NCI-H526 treated with DMSO at 0.1 percent for 48 hours (cell line): ENCODE measurements around the gene PTDSS2.
"Not testable (repeated sequence)": the region's sequence is repeated elsewhere in the genome, so short reads cannot be mapped to it uniquely, and the experiment has no call there.

Source experiments
- DNase-seq: peaks from one replicate; lab custom pipeline; 2025; lab: John Stamatoyannopoulos, UW

PTDSS2 gene

DNA sequence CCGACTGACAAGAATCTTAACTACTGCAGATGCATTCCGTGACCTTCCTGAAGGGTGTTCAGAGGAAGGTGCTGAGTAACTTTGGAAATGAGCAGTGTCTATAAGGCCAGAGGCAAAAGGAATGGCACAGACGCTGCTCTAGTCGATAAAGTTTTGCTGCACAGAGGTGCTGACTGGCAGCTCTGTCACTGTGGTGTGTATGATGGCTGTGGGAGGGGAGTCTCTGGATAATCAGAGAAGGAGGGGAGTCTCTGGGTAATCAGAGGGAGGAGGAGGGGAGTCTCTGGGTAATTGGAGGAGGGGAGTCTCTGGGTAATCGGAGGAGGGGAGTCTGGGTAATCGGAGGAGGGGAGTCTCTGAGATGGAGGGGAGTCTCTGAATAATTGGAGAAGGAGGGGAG is 18.4 kb downstream of the PTDSS2 start:
- DNase-seq = no peak

DNA sequence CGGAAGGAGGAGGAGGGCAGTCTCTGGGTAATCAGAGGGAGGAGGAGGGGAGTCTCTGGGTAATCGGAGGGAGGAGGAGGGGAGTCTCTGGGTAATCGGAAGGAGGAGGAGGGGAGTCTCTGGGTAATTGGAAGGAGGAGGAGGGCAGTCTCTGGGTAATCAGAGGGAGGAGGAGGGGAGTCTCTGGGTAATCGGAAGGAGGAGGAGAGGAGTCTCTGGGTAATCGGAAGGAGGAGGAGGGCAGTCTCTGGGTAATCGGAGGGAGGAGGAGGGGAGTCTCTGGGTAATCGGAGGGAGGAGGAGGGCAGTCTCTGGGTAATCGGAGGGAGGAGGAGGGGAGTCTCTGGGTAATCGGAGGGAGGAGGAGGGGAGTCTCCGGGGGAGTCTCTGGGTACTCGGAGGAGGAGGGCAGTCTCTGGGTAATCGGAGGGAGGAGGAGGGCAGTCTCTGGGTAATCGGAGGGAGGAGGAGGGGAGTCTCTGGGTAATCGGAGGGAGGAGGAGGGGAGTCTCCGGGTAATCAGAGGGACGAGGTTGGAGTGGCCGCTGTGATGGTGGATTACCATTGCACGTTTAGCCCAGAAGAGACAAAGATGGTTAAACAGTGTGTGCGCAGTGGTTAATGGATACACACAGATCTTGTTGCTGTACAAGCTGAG is 19.1 kb downstream of the PTDSS2 start:
- not testable (repeated sequence) for DNase-seq

DNA sequence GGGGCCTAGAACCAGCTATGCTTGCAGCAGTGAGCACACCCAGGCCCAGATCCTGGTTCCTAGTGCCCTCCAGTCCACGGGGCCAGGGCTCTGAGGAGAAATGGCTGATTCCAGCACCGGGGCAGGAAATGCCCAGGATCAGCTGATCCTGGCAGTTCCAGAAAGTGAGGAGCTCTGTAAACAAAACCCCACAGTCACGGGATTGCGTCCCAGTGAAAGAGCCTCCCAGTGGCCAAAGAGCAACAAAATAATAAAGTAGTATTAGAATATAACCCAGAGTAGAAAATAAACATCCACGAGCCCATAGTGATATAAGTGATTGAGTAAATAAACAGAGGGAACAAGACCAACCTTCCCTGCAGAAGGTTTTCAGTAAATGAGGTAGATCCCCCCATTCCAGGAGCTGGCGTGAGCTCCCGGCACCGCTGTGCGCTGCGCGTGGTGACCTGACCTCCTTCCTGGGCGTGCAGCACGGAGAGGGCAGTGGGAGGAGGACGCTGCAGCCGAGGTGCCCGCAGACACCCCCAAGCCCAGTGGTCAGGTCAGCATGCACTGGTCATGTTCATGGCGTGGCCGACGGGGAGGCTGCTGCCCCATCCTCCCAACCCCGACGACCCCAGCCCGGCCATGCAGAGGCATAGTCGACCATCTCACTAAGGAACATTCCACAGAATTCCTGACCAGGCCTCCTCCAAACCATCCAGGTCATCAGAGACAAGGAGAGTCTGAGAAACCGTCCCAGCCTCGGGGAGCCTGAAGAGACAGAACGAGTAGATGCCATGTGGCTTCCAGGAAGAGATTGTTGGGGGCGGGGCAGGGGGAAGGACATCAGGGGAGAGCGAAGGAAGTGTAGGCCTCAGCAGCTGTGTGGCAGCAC is 19.8 kb downstream of the PTDSS2 start:
- peak; percentile 5 for DNase-seq

DNA sequence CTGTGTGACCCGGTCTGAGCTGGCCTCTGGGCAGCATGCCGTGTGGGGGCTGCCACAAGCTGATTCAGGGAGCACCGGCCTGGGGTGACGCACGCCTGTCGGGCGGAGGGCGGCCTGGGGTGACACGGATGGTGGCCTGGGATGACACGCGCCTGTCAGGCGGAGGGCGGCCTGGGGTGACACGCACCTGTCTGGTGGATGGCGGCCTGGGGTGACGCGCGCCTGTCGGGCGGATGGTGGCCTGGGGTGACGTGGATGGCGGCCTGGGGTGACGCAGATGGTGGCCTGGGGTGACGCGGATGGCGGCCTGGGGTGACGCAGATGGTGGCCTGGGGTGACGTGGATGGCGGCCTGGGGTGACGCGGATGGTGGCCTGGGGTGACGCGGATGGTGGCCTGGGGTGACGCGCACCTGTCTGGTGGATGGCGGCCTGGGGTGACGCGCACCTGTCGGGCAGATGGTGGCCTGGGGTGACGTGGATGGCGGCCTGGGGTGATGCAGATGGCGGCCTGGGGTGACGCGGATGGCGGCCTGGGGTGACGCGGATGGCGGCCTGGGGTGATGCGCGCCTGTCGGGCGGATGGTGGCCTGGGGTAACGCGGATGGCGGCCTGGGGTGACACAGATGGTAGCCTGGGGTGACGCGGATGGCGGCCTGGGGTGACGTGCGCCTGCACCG is 21.5 kb downstream of the PTDSS2 start:
- DNase-seq = no peak

DNA sequence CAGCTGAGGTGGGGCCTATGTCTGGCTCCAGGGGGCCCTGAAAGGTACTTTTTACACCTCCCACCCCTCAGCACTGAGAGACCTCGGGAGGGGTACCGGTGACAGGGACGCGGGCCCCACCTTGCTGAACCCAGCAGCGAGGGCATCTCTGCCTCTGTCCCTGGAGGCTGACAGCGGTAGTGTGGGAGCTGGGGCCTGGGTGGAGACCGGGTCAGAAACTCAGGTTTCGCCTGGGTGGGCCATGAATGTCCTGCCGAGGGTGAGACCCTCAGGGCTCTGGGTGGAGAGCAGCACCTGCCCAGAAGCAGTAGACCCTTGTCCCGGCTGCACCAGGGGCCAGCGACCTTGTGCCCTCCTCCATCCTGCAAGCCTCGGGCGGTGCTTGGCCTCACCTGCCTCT is 22.2 kb downstream of the PTDSS2 start:
- DNase-seq = no peak

DNA sequence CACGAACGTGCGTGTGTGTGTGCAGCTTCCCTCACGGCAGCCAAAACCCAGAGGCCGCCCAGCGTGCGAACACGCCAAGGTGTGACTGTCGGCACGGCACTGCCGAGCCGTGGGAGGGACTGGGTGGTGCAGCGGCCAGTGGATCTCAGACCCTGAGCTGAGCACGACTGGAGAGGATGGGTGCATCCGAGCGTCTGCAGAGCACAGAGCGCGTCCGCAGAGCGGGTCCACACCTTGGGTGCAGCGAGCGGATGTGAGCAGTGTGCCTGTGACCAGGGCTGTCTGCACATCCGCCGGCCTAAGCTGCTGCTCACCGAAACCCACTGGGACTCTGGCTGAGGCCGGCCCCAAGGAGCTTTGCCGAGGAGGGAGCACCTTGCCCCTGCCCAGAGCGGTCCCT is 22.7 kb downstream of the PTDSS2 start:
- no peak for DNase-seq

DNA sequence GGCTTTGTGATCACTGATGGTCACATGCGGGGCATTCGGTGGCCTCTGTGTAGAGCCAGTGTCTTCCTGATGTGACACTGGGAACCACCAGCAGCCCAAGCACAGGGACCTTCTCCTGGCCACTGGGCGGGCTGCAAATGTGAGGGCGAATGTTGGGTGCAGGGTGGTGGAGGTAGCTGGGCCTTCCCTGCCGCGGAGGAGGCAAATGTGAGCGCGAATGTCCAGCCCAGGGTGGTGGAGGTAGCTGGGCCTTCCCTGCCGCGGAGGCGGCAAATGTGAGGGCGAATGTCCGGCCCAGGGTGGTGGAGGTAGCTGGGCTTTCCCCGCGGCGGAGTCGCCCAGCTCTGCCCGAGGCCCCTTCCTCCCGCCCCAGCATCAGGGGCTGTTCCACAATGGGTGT is 23.3 kb downstream of the PTDSS2 start:
- no peak for DNase-seq

DNA sequence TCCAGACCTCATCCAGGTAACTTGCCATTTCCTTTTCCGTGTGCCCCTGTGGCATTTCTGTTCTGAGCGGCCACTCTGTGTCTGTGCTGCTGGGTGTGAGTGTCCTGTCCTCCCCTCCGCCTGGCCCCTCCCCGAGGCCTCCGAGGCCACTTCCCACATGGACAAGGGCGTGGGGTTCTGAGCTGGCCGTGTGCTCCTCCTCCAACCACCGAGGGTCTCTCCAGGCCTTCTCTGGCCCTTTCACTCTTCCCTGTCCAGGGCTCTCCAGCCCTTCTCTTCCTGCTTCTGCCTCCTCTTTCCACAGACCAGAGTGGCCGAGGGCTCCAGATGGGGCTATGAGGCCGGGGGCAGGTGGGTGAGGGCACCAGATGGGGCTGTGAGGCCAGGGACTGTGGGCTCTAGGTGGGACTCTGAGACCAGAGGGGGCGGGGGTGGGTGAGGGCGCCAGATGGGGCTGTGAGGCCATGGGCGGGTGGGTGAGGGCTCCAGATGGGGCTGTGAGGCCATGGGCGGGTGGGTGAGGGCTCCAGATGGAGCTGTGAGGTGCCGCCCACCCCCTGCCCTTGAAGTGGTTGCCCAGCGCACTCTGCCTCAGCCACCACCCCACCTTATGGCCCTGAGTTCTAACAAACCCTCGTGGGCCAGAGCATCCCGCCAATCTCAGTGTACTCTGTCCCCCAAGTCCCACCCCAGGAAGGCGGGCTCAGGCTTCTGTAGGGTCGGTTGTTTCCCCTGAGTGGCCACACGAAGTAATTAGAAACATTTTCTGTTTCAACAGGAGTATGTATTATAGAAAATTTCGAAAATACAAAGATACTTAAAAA is 24.1 kb downstream of the PTDSS2 start:
- DNase-seq = no peak

DNA sequence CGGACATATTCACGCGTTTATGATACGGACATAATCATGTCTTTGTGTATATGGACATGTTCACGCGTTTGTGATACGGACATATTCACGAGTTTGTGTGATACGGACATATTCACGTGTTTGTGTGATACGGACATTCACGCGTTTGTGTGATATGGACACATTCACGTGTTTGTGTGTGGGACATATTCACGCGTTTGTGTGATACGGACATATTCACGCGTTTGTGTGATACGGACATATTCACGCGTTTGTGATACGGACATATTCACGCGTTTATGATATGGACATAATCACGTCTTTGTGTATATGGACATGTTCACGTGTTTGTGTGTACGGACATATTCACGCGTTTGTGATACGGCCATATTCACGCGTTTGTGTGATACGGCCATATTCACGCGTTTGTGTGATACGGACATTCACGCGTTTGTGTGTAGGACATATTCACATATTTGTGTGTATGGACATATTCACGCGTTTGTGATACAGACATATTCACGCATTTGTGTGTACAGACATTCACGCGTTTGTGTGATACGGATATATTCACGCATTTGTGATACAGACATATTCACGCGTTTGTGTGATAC is 24.9 kb downstream of the PTDSS2 start:
- DNase-seq = no peak

DNA sequence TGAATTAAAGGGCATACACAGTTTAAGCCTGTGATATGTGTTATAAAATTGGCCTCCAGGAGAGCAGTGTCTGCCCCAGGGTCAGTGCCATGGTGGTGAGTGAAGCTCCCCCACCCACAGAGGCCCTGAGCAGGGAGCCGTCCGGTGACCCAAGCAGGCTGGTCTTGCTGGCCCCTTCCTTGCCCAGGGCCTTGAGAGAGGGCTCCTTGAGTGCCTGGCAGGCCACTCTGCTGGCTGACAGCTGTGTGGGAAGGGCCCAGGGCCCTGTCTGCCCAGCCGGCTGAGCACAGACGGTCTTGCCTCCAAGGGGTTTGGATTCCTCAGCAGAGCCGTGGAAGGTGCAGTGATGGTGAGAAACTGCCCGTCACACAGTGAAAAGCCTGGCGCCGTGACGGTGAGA is 25.9 kb downstream of the PTDSS2 start:
- DNase-seq = no peak

DNA sequence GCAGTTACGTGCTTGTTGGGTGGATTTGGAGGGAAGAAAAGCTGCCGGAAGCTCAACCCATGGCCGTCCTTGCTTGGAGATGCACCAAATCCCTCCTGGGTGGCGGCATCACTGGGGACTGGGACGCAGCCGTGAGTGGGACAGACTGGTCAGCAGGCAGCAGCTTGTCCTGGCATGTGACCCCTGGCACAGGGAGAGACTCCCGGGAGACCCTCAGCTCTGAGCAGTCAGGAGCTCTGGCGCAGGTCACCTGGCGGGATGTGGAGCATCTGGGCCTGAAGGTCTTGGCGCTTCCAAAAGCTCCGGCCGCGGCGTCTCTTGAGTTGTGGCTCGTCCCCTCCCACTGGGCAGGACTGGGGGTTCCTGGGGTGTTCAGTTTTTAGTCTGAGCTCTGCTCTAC is 26.3 kb downstream of the PTDSS2 start:
- no peak for DNase-seq

DNA sequence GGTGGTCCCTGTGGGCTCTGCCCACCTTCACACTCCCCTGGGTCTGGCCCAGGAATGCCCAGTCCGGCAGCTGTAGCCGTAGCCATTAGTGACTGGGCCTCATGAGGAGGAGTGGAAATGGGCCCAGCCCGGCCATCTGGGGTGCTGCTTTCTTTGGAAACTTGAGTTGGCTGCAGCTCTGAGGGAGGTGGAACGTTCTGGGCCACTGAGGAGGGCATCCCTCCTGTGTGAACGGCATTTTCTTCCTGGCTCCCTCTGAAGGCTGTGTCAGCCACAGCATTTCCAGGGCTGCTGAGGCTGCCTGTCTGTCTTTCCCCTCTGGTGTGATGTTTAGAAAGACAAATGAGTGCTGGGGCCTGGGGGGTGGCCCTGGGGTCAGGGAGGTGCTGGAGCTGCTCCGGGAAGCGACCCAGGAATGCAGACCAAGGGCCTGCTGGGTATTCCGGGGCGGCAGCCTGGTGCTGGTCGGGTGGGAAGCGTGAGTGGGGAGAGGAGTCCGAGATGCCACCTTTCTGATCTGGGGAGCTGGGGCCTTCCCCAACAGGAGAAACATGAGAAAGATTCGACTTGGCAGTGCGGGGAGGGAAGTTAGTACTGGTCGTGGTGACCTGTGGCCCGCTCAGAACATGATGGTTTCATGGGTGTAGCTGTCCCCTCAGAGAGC is 27.1 kb downstream of the PTDSS2 start:
- no peak for DNase-seq

DNA sequence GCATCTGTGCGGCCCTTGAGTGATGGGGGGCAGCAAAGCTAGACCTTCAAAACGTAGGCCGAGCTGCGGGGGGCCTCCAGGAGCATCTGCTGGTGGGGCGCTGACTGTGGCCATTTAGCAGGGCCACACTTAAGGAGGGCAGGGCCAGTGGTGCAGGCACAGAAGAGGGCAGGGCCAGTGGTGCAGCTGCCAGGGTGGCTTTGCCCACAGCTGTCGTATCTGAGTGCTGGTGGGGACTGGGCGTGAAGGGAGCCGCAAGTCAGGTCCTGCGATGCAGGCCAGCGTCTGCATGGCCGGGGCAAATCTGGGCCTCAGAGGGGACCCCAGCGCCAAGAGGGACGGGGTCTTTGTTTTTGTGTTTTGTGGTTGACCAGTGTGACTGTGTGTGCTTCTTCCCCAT is 29.2 kb downstream of the PTDSS2 start:
- DNase-seq = no peak

DNA sequence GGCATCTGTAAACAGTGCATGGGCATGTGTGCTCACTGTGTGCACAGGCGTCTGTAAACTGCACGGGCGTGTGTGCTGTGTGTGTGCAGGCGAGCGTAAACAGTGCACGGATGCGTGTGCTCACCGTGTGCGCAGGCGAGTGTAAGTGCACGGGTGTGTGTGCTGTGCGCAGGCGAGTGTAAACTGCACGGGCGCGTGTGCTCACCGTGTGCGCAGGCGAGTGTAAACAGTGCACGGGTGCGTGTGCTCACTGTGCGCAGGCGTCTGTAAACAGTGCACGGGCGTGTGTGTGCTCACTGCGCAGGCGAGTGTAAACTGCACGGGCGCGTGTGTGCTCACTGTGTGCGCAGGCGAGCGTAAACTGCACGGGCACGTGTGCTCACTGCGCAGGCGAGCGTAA is 34.5 kb downstream of the PTDSS2 start:
- no peak for DNase-seq

DNA sequence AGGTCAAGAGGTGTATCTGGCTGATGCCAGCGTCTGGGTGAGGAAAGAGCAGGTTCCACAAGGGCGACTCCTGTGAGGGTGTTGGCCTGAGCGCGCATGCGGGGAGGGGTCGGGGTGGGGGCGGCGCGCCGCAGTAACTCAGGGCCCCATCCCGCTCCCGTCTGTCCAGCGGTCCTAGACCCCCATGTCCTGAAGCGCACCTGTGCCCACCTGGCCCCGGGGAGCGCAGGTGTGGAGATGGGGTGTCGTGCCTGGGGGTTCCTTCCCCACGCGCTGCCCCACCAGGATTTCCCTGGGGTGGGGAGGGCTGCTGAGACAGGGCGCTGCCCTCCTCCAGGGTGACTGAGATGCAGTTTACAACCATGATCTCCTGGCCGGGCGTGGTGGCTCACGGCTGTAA is 36.1 kb downstream of the PTDSS2 start:
- no peak for DNase-seq

DNA sequence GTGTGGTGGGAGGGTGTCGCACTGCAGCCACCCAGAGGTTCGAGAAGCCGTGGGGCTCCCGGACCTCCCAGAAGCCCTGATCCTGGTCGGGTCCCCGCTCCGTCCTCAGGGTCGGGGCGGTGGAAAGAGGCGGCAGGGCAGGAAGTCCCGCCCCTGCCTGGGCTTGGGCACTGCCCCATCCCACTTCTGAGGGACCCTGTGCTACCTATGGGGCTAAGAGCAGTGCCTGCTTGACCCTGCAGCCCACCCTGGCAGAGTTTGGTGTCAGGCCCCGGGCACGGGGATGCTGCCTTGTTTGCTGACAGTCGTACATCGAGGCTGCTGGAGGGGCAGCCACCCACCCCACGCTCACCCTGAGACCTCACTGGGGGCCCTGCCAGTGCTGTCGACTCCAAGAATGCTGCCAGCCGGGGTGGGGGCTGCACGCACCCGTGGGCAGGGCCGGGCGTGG is 37.5 kb downstream of the PTDSS2 start:
- no peak for DNase-seq

DNA sequence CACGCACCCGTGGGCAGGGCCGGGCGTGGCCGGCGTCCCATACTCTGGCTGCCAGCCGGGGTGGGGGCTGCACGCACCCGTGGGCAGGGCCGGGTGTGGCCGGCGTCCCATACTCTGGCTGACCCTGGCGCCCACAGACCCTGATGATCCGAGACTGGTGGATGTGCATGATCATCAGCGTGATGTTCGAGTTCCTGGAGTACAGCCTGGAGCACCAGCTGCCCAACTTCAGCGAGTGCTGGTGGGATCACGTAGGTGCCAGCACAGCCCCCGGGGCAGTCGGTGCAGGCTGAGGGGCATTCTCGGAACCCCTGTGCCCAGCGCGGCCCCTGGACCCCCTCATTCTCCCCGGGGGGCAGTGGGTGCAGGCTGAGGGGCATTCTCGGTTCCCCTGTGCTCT is 38.0 kb downstream of the PTDSS2 start:
- no peak for DNase-seq

DNA sequence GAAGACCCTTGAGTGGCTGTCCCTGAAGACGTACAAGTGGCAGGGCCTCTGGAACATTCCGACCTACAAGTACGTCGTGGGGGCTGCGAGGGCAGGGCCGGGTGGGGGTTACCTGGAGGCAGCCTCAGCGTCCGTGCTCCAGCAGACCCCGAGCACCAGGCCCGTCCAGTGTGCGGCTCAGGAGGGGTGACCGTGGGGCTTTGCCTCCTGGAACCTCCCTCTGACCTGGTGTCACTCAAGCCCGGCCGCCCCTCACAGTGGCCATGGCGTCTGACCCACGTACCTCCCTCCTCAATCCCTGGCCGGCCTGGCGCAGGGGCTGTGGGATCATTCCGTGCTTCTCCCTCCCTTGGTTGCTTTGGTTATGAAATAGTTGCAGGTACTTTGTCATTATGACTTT is 38.5 kb downstream of the PTDSS2 start:
- DNase-seq = no peak

DNA sequence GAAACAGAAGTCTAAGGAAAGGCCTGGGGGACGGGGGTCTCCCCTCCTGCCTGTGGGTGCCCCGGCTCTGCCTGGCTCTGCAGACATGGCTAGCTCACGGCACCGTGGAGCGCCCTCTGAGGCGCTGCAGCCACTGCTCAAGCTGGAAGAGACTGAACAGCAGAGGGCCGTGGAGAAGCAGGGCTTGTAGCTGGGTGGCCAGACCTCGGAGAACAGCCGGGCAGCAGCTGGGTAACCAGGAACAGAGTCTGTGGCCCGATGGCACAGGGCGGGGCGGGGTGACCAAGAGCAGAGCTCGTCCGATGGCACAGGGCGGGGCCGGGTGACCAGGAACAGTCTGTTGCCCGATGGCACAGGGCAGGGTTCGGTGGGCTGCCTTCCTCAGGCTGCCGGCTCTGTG is 38.9 kb downstream of the PTDSS2 start:
- no peak for DNase-seq

DNA sequence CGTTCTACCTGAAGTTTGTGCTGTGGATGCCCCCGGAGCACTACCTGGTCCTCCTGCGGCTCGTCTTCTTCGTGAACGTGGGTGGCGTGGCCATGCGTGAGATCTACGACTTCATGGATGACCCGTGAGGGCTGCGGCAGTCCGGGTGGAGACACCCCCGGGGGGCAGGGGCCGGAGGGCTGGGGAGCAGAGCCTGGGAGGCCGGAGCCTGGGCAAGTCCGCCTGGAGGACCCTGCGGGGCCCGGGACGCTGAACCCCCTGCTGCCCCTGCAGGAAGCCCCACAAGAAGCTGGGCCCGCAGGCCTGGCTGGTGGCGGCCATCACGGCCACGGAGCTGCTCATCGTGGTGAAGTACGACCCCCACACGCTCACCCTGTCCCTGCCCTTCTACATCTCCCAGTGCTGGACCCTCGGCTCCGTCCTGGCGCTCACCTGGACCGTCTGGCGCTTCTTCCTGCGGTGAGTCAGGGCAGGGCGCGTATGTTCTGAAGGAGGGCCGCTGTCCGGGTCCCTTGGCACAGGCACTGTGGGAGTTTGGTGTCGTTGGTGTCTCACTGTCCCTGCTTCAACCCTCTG is 39.6 kb downstream of the PTDSS2 start:
- DNase-seq = no peak
